ENCODE results near the gene ZNF691.
"Not testable (repeated sequence)": the region's sequence is repeated elsewhere in the genome, so short reads cannot be mapped to it uniquely, and the experiment has no call there.

The ZNF691 gene

GRCh38 chr1:42846257-42847110 lies at the start of gene ZNF691:
ZNF691 (plus strand) TSS chr1:42846613; CDS start chr1:42849659, 3,046 bp downstream.
- DNase-seq (ENCODE audit: low spot score), result peak; percentile 96

- DNase-seq (ENCODE audit: low spot score), result no peak
These were observed 49.0 kb upstream of the ZNF691 start for GRCh38 chr1:42797414-42797813.

- DNase-seq (ENCODE audit: low spot score), result no peak
These were observed 48.4 kb upstream of the ZNF691 start for GRCh38 chr1:42797979-42798378.

- DNase-seq (ENCODE audit: low spot score), result no peak
These were observed 44.5 kb upstream of the ZNF691 start for GRCh38 chr1:42801832-42802473.

- no peak for DNase-seq (ENCODE audit: low spot score)
These were observed 40.2 kb upstream of the ZNF691 start for GRCh38 chr1:42806171-42806570.

- no peak for DNase-seq (ENCODE audit: low spot score)
These were observed 39.8 kb upstream of the ZNF691 start for GRCh38 chr1:42806593-42806992.

GRCh38 chr1:42807056-42807668 lies 39.3 kb upstream of the ZNF691 start:
- no peak for DNase-seq (ENCODE audit: low spot score)

GRCh38 chr1:42814815-42815214 lies 31.6 kb upstream of the ZNF691 start:
- not testable (repeated sequence) for DNase-seq (ENCODE audit: low spot score)

- no peak for DNase-seq (ENCODE audit: low spot score)
These were observed 30.4 kb upstream of the ZNF691 start for GRCh38 chr1:42815941-42816584.

GRCh38 chr1:42816585-42817439 lies 29.6 kb upstream of the ZNF691 start, which contains the start of the genes ERMAP and SVBP:
ERMAP (plus strand) TSS chr1:42817122; CDS start chr1:42830449, 13,327 bp downstream.
SVBP (minus strand) TSS chr1:42817397; CDS start chr1:42816544, 853 bp downstream.
- DNase-seq (ENCODE audit: low spot score), result peak; percentile 76

- peak; percentile 92 for DNase-seq (ENCODE audit: low spot score)
These were observed 29.0 kb upstream of the ZNF691 start for GRCh38 chr1:42817440-42817767.

- DNase-seq (ENCODE audit: low spot score), result no peak
These were observed 28.4 kb upstream of the ZNF691 start for GRCh38 chr1:42817976-42818375.

- DNase-seq (ENCODE audit: low spot score), result no peak
These were observed 25.6 kb upstream of the ZNF691 start for GRCh38 chr1:42820813-42821212.

GRCh38 chr1:42821690-42822089 lies 24.7 kb upstream of the ZNF691 start:
- no peak for DNase-seq (ENCODE audit: low spot score)

- DNase-seq (ENCODE audit: low spot score), result no peak
These were observed 23.5 kb upstream of the ZNF691 start for GRCh38 chr1:42822800-42823392.

- no peak for DNase-seq (ENCODE audit: low spot score)
These were observed 21.9 kb upstream of the ZNF691 start for GRCh38 chr1:42824481-42825035.

GRCh38 chr1:42825036-42825851 lies 21.2 kb upstream of the ZNF691 start:
- DNase-seq (ENCODE audit: low spot score), result no peak

GRCh38 chr1:42830631-42831030 lies 15.8 kb upstream of the ZNF691 start:
- DNase-seq (ENCODE audit: low spot score), result no peak

- DNase-seq (ENCODE audit: low spot score), result no peak
These were observed 15.1 kb upstream of the ZNF691 start for GRCh38 chr1:42831273-42831672.

All from HuH-7 (cell line).